WTC11 (cell line): ENCODE measurements around the gene CD302.

Experiments used
- ATF1 ChIP-seq: sonication (generic); formaldehyde crosslinking; IDR thresholded peaks from 2 replicates; pipeline ENCODE4 v1.8.1; 2023; ENCODE audit warnings: mild to moderate bottlenecking, moderate library complexity, missing genetic modification reagents
- CTCF ChIP-seq: fragments of 200-600 bp; IDR thresholded peaks from 2 replicates; pipeline ENCODE4 v1.8.0; 2022; ENCODE audit warnings: antibody characterized with exemption
- ESRRA ChIP-seq: sonication (generic); formaldehyde crosslinking; IDR thresholded peaks from 2 replicates; pipeline ENCODE4 v1.8.1; 2022; ENCODE audit warnings: mild to moderate bottlenecking, missing genetic modification reagents, borderline replicate concordance
- MAX ChIP-seq: sonication (generic); formaldehyde crosslinking; IDR thresholded peaks from 2 replicates; pipeline ENCODE4 v1.8.0; 2022; ENCODE audit warnings: mild to moderate bottlenecking, missing genetic modification reagents

DNA sequence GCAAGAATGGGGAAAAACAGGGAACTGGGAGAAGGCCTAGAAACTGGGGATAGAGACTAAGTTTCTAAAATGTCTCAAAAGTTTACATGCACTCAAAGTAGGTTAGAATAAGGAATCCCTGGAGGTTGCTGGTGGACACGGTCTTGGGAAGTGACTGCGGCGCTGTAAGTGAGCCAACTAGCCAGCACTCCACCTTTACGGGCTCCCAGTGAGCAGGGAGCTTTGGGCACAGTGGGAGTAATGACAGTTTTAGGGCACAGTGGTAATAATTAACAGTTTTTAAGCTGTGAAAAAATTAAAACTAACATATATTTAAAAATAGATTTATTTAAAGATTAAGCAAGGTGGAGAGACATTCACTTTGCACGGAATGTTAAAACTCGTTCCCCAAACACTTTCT, 20.9 kb upstream of the CD302 start:
- TF ChIP-seq CTCF (no peak), ESRRA (CRISPR knock-in tag) (no peak), MAX (CRISPR knock-in tag) (no peak), ATF1 (no peak)
